Endothelial cell of umbilical vein (primary cell): ENCODE data around the gene APBB2. TPM values are rescaled to one million over a fixed set of nuclear protein-coding genes. Genes with fewer than 3 reads are reported as not detected.

Source experiments
- BruUV-seq: library from RNA; stranded (reverse); fragments of 400-500 nt; replicated peaks from 2 replicates; lab custom pipeline; 2021; lab: Mats Ljungman, UMichigan
- CTCF ChIA-PET: fragments of 300-600, 350-600 bp; sonication (Branson Sonifier 250); formaldehyde crosslinking; loops from one replicate; lab custom pipeline; 2021; ENCODE audit warnings: antibody characterized with exemption, inconsistent platforms; lab: Charles Lee
- POLR2A ChIA-PET: fragments of 300-600, 350-600 bp; sonication (Branson Sonifier 250); formaldehyde crosslinking; loops from one replicate; lab custom pipeline; 2021; ENCODE audit warnings: antibody characterized with exemption, inconsistent platforms; lab: Charles Lee
- DNase-seq: peaks from one replicate; pipeline ENCODE4 v3.0.0-alpha.2; 2011; ENCODE audit warnings: low read depth, low spot score
- FAIRE-seq: peaks from 2 replicates; lab custom pipeline; 2011; peaks lifted over from hg19 to GRCh38; lab: Jason Lieb, UNC
- H2AFZ ChIP-seq: 2 replicates; pipeline ENCODE4 v1.6.0; 2012; ENCODE audit warnings: low read depth, low read length, control low read depth, inconsistent platforms
- H3K27ac ChIP-seq: 2 replicates; pipeline ENCODE4 v1.5.1; 2011; ENCODE audit warnings: low read depth, mild to moderate bottlenecking, control low read depth, low read length, moderate library complexity; ENCODE audit not compliant: insufficient read depth
- H3K27me3 ChIP-seq, 2 experiments: 2 replicates each; pipeline versions ENCODE4 v1.6.0 to v1.6.1; 2011; ENCODE audit warnings: low read length in 2 of 2, mixed read lengths in 1 of 2; ENCODE audit not compliant: control insufficient read depth in 2 of 2, insufficient read depth in 2 of 2
- H3K36me3 ChIP-seq, 2 experiments: 2 replicates in 1 of 2; 3 replicates in 1 of 2; pipeline ENCODE4 v1.5.1; 2011; ENCODE audit warnings: low read length in 2 of 2, mild to moderate bottlenecking in 1 of 2, moderate library complexity in 1 of 2; ENCODE audit not compliant: control insufficient read depth in 2 of 2, insufficient read depth in 2 of 2; ENCODE audit errors: extremely low read depth in 1 of 2
- H3K4me1 ChIP-seq: 3 replicates; pipeline ENCODE4 v1.5.1; 2011; ENCODE audit warnings: mild to moderate bottlenecking, low read length; ENCODE audit not compliant: control insufficient read depth, insufficient read depth; ENCODE audit errors: extremely low read depth
- H3K4me2 ChIP-seq: 2 replicates; pipeline ENCODE4 v1.6.1; 2011; ENCODE audit warnings: low read length, control low read depth, mixed read lengths; ENCODE audit not compliant: insufficient read depth
- H3K4me3 ChIP-seq, 3 experiments: fragments of 200-600 bp in 1 of 3; sonication (generic), shearing (Covaris generic) in 1 of 3; replicated peaks in 1 of 3; 2 replicates each; pipeline ENCODE4 v1.5.1; 2011 to 2016; ENCODE audit warnings: control low read depth in 3 of 3, low read length in 3 of 3, mild to moderate bottlenecking in 2 of 3, inconsistent platforms in 1 of 3, low read depth in 1 of 3, moderate library complexity in 1 of 3; ENCODE audit not compliant: insufficient read depth in 1 of 3
- H3K79me2 ChIP-seq: 2 replicates; pipeline ENCODE4 v1.6.0; 2012; ENCODE audit warnings: low read length, inconsistent platforms; ENCODE audit not compliant: control insufficient read depth, insufficient read depth
- H3K9ac ChIP-seq: replicated peaks from 2 replicates; pipeline ENCODE3; 2011; ENCODE audit warnings: low read length, control low read depth; ENCODE audit not compliant: insufficient read depth; ENCODE audit errors: extremely low read depth
- H3K9me1 ChIP-seq: replicated peaks from 3 replicates; pipeline ENCODE4 v1.6.0; 2011; ENCODE audit warnings: mild to moderate bottlenecking, low read length; ENCODE audit not compliant: control insufficient read depth, insufficient read depth; ENCODE audit errors: extremely low read depth
- H3K9me3 ChIP-seq: replicated peaks from 2 replicates; pipeline ENCODE4 v1.5.1; 2012; ENCODE audit warnings: low read length, inconsistent platforms; ENCODE audit not compliant: control insufficient read depth, insufficient read depth
- H4K20me1 ChIP-seq: replicated peaks from 2 replicates; pipeline ENCODE3; 2011; ENCODE audit warnings: mild to moderate bottlenecking, low read length; ENCODE audit not compliant: control insufficient read depth, insufficient read depth; ENCODE audit errors: extremely low read depth
- FOS ChIP-seq: IDR thresholded peaks from 2 replicates; pipeline ENCODE4 v1.6.1; 2011; ENCODE audit warnings: mild to moderate bottlenecking, low read length, moderate library complexity, borderline replicate concordance; ENCODE audit not compliant: insufficient read depth
- GATA2 ChIP-seq: IDR thresholded peaks from 2 replicates; pipeline ENCODE4 v1.7.0; 2011; ENCODE audit warnings: low read depth, mild to moderate bottlenecking, moderate library complexity, mixed read lengths, low read length; ENCODE audit not compliant: insufficient read length, insufficient read depth
- JUN ChIP-seq: IDR thresholded peaks from 2 replicates; pipeline ENCODE4 v1.6.1; 2011; ENCODE audit warnings: borderline replicate concordance, low read depth; ENCODE audit not compliant: insufficient read length, insufficient read depth
- MYC ChIP-seq: IDR thresholded peaks from one replicate; pipeline ENCODE4 v1.6.1; 2011; ENCODE audit warnings: mild to moderate bottlenecking, low read depth, low read length
- POLR2A ChIP-seq: IDR thresholded peaks from 2 replicates; pipeline ENCODE4 v1.6.1; 2012; ENCODE audit warnings: low read depth, mild to moderate bottlenecking, control low read depth, low read length
- POLR2AphosphoS5 ChIP-seq: IDR thresholded peaks from 2 replicates; pipeline ENCODE4 v1.6.1; 2012; ENCODE audit warnings: low read depth, mild to moderate bottlenecking, control low read depth, low read length, moderate library complexity; ENCODE audit not compliant: insufficient read depth
- dilution Hi-C: fragments of 300-500 bp; cut with MboI; formaldehyde crosslinking; loops from one replicate; pipeline ENCODE4 v1.15.0; 2019; ENCODE audit warnings: low sequenced_read_pairs; ENCODE audit not compliant: extremely low pct_ligation_motif_present
- intact Hi-C: fragments of 100-400 bp; cut with micrococcal nuclease; formaldehyde crosslinking; loops from one replicate; pipeline ENCODE4 v1.10.0; 2022
- polyA plus RNA-seq, 4 experiments: library from polyadenylated mRNA; depleted of rRNA in 3 of 4; stranded (reverse) in 3 of 4; unstranded in 1 of 4; fragments of >200 nt; gene quantifications; 2 replicates each; pipeline versions ENCODE4 v1.2.1 to v1.2.3, GENCODE V29; 2011 to 2012; ENCODE audit warnings: missing spikeins in 1 of 4
- total RNA-seq: library from RNA; stranded (reverse); gene quantifications from 2 replicates; pipeline ENCODE4 v1.2.3, GENCODE V29; 2021
- TF ChIP-seq, protein P1 (sequence below), 2 donors: IDR thresholded peaks; 1 replicate in 1 of 2; 2 replicates in 1 of 2; pipeline ENCODE4 v1.5.1; 2011; ENCODE audit warnings: low read length in 2 of 2, mild to moderate bottlenecking in 2 of 2, moderate library complexity in 2 of 2, control low read depth in 1 of 2, inconsistent platforms in 1 of 2, low read depth in 1 of 2; ENCODE audit not compliant: insufficient read depth in 1 of 2; ENCODE audit errors: extremely low read depth in 1 of 2

APBB2 gene
- total and polyA plus RNA-seq, 2 donors (not counting 3 experiments of a cell fraction or from before 2014, with no cell fraction given) = 79.8 to 124 TPM

GRCh38 chr4:41212616-41213203 lies 1.6 kb downstream of the APBB2 start:
- dilution Hi-C loops (loop anchor here (25.0 kb wide), 1 partner anchor 275 kb away; no protein-coding TSS in a partner anchor), intact Hi-C loops (loop anchor here (1.0 to 5.0 kb wide), 6 partner anchors 35 to 236 kb away; no protein-coding TSS in a partner anchor)
- Histone ChIP-seq H3K9me1 (no peaks in the 10 kb centered on the region), H3K9me3 (no peaks in the 10 kb centered on the region), H3K4me1 (peaks cover 44% of the 10 kb centered on the region), H3K36me3 (no peaks in the 10 kb centered on the region), H4K20me1 (no peaks in the 10 kb centered on the region), H2AFZ (no peak overlapping the region), H3K79me2 (peaks cover 66% of the 10 kb centered on the region), H3K4me3 (peak overlapping the region; percentile 85 to 96 (median 86)), H3K9ac (peak overlapping the region; percentile 93), H3K4me2 (peak overlapping the region; percentile 95), H3K27me3 (no peaks in the 10 kb centered on the region), H3K27ac (peak overlapping the region; percentile 49)
- TF ChIP-seq JUN (no peak), POLR2AphosphoS5 (peak; percentile 10), FOS (no peak), MYC (no peak), GATA2 (no peak), POLR2A (peak; percentile 31)
- TF ChIP-seq, protein P1, sequence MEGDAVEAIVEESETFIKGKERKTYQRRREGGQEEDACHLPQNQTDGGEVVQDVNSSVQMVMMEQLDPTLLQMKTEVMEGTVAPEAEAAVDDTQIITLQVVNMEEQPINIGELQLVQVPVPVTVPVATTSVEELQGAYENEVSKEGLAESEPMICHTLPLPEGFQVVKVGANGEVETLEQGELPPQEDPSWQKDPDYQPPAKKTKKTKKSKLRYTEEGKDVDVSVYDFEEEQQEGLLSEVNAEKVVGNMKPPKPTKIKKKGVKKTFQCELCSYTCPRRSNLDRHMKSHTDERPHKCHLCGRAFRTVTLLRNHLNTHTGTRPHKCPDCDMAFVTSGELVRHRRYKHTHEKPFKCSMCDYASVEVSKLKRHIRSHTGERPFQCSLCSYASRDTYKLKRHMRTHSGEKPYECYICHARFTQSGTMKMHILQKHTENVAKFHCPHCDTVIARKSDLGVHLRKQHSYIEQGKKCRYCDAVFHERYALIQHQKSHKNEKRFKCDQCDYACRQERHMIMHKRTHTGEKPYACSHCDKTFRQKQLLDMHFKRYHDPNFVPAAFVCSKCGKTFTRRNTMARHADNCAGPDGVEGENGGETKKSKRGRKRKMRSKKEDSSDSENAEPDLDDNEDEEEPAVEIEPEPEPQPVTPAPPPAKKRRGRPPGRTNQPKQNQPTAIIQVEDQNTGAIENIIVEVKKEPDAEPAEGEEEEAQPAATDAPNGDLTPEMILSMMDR (IDR thresholded peaks at IDR 0.05; ENCODE audit: extremely low read depth in 1 of 2, insufficient read depth in 1 of 2, low read depth in 1 of 2, low read length in 2 of 2) = peak; percentile 73 to 82
- ChIA-PET CTCF (interaction anchor here (0.7 to 7.5 kb wide), 23 partner anchors 9 to 289 kb away, joined by 3 to 179 read pairs (median 8); no protein-coding TSS in a partner anchor), POLR2A (interaction anchor here (0.8 kb wide), 1 partner anchor 220 kb away, joined by 3 read pairs; no protein-coding TSS in a partner anchor)
- peak; percentile 78 for FAIRE-seq
- DNase-seq = peak; percentile 86
- TSS peak; percentile 32 for BruUV-seq
